Stimulated activated naive CD4-positive, alpha-beta T cell treated with Interleukin-2 at 50 U/mL for 16 hours (primary cell): ENCODE data around the gene PMPCA.

Source experiments
- DNase-seq: peaks from one replicate; lab custom pipeline; 2025; lab: John Stamatoyannopoulos, UW

Gene PMPCA

DNA sequence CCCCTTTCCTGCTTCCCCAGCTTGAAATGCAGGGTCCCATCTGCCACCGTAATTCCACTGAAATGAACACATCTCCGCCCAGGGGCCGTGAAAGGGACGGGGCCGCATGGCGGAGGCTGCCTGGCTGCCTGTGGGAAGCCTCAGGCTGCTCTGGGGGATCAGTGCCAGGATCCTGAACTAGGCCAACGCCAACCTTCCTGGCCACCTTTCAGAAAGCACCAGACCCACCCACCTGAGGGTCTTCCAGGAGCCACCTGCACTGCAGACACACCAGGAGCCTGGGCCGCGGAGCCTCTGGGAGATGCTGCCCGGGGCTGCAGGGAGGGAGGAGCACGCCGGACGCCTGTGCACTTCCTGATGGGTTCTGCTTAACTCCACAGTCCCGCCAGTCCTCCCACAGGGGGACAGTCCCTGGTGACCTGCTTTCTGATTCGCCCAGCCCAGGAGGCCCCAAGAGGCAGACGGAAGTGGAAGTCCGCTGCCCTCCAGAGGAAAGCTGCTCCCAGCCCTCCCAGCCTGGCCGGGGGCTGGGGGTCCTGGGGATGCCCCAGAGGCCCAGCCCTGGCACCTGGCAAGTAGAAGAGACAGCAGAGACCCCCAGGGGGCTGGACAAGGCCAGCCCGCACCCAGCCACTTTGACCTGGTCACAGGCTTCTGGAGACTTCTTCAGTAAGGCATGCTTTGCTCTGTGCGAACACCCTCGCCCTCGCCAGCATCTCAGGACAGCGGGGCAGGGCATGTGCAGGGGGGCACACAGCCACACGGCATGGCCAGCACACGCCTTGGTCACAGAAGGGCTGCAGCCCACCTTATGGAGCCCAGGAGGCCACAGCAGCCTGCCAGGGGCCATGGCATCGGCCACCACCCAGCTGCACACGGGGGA, 36.9 kb upstream of the PMPCA start, which contains the start of gene CARD9:
Gene CARD9, minus strand, starts transcription at position 370 of the 883 bp plus-strand sequence. CDS start 1,591 bp downstream, outside the sequence.
- no peak for DNase-seq

GRCh38 chr9:136374183-136374575, 36.3 kb upstream of the PMPCA start:
- DNase-seq, result no peak

- no peak for DNase-seq
Measured at GRCh38 chr9:136375096-136375495, 35.4 kb upstream of the PMPCA start.

GRCh38 chr9:136376457-136376856, 34.0 kb upstream of the PMPCA start:
- no peak for DNase-seq

DNA sequence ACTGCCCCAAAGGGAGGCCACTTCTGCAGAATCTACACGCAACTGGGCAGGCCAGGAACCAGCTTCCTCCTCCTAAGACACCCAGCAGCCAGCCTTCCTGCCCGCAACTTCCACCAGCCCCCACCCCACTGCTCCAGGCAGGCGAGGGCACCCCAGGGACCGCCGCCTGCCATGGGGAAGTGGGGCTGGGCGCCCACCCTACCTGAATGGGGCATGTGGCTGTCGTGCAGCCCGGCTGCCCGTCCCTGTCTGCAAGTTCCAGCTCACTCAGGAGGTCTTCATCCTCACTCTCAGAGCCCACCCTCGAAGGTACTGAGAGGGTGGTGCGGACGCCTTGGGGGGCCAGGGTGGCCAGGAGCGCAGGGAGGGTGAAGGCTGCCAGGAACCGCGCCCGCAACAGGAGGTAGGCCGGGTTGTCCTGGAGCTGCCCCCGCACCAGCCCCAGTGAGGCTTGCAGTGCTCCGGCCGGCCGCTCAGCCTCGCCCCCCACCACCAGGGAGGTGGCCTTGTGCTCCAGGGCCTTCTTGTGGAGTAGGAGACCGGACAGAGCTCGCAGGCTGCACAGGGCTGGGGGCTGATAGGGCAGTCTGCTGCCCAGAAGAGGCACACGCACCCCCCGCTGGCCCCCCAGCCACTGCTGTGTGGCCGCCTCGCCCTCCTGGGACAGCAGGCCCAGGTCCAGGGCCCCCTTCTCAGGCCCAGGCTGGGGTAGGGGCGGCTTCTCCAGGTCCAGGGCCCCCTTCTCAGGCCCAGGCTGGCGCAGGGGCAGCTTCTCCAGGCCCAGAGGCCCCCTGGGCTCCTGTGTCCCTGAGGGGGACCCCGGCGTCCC, 32.9 kb upstream of the PMPCA start:
- DNase-seq, result no peak

- DNase-seq, result no peak
Measured at GRCh38 chr9:136378170-136379002, 32.1 kb upstream of the PMPCA start.

- no peak for DNase-seq
Measured at GRCh38 chr9:136379003-136379287, 31.5 kb upstream of the PMPCA start.

DNA sequence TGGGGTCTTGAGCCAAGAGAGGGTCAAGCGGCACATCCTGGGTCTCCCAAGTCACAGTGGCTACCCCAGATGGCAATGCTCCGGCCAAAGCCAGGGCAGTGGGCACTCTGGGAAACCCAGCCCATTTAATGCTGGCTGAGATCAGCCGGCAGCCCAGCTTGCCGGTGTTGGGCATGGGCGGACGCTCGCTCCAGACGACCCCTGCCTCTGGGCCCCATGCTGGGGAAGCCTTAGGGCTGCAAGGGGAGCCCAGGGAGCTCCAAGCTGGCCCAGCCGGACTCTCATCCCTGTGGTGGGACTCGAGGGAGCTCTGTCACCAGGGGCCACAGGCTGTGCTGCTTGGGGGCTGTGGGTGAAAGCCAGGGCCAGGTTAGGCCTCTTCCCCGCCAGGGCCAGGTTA, 31.1 kb upstream of the PMPCA start:
- DNase-seq, result no peak

GRCh38 chr9:136379891-136380290, 30.6 kb upstream of the PMPCA start:
- no peak for DNase-seq

- DNase-seq, result no peak
Measured at GRCh38 chr9:136380381-136380780, 30.1 kb upstream of the PMPCA start.

- no peak for DNase-seq
Measured at GRCh38 chr9:136381311-136381710, 29.1 kb upstream of the PMPCA start.

DNA sequence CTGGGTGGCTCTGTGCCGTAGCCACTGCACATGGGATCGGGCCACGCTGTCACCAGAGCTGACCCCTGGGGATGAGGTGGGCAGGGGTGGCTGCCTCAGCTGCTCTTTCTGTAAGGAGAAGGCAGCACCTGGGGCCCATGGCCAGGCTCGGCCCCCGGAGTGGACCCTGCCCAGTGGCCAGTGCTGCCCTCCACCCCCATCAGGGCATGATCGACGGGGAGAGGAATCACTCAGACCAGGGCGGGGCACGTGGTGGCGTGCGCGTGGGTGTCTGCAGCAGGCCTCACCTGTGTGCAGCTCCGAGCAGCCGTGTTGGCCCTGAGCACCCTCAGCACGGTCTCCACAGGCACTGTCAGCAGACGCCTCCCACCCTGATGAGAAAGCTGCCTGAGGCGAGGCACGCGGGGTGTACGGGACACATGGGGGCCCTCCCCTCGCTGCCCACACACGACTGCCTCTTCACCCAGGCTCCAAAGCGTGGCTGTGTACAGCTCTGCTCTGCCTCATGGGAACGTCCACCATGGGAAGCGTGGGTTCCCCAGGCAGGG, 28.4 kb upstream of the PMPCA start:
- DNase-seq, result no peak

- no peak for DNase-seq
Measured at GRCh38 chr9:136383436-136383835, 27.0 kb upstream of the PMPCA start.

- peak; percentile 34 for DNase-seq
Measured at GRCh38 chr9:136385015-136385414, 25.4 kb upstream of the PMPCA start.

DNA sequence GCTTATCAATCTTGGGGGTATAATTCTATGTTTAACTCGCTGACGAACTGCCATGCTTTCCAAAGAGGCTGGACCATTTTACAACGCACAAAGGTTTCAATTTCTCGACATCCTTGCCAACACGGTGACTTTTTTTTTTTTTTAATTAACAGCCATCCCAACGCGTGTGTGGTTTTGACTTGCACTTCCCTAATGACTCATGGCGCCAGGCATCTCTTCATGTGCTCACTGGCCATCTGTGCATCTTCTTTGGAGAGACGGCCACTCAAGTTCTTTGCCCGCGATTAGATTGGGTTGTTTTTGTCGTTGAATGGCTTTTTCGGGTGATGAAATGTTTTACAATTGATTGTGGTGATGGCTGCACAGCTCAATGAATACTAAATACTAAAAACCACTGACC, 24.4 kb upstream of the PMPCA start:
- DNase-seq, result no peak

DNA sequence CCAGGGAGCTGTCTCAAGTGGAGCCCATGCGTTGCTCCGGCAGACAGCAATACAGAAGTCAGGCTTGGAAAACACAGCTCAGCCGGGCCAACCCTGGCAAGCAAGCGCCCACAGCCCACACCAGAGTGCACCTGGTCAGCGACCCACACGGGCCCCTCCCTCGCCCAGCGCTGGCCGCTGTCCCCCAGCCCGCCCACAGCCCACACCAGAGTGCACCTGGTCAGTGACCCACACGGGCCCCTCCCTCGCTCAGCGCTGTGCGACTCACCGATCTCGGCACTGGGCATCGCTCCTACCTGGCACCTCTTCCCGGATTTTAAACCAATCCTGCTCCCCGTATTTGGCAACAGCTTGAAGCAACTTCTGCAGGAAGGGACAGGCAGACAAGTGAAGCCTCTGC, 23.2 kb upstream of the PMPCA start:
- no peak for DNase-seq

DNA sequence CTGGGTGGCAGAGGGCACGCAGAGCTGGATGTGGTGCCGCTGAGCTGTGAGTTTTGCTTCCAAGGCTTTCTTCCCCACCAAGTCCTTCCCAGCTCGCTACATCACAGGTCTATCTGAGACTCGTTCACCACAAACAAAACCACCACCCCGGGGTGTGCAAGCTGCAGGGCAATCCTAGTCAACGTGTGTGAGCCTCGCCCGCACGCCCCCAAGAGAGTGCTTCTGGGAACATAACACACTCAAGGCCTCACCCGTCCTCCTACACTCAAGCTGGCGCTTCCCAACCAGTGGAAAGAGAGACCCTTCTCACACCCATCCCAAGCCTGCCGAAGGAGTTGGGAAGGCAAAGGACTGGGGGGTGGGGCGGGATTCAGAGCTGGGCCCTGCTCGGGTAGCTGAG, 21.1 kb upstream of the PMPCA start:
- no peak for DNase-seq

GRCh38 chr9:136391737-136392537, 18.5 kb upstream of the PMPCA start:
- no peak for DNase-seq

DNA sequence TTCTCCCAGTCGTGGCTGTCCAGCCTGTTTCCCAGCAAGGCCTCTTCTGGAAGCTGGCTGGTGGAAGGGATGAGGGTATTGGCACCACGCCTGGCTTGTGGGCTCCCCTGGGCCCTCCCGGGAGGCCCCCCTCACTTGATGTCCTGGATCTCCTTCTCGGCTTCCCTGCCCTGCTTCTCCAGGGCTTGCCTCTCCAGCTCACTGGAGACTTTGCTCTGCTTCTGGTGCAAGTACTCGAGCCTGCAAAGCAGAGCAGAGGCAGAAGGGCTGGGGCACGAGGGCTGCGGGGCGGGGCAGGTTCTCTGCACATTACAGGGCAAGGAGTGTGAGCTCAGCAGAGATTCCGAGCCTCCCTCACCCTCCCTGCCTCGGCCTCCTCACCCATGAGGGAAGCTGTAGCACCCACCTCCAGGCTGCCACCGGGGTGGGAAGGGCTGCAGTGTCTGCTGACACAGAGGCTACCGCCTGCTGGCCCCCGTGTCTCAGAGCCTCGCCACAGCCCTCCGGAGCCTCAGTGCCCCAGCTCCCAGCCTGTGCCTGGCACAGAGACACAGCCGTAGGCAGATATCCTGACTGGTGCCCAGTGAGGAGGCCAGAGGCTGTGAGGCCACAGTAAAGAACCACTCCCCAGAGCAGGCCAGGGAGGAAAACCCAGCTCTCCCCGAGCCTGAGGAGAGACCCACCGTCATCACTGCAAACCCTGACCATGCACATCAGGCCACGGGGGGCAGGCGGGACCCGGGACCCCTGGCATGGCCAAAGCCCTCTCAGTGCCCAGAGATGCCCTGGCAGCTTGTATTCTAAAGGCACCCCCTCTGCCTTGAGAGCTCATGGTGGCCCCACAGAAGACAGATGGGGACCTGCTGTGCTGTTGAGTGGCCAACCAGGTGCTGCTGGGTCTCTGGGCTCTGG, 17.7 kb upstream of the PMPCA start:
- no peak for DNase-seq

- no peak for DNase-seq
Measured at GRCh38 chr9:136393531-136393930, 16.9 kb upstream of the PMPCA start.
